Stimulated activated CD4-positive, alpha-beta T cell treated with anti-CD3 and anti-CD28 coated beads, TNF-alpha, amount 100 ng/mL, for 48 hours (primary cell): Measurements from ENCODE around the gene PDLIM1.
"Not testable (repeated sequence)": the region's sequence is repeated elsewhere in the genome, so short reads cannot be mapped to it uniquely, and the experiment has no call there.

Experiments
- DNase-seq, 3 donors: peaks; one replicate each; pipeline ENCODE4 v3.0.0-alpha.2; 2020; ENCODE audit warnings: low read depth in 3 of 3

PDLIM1 gene

GRCh38 chr10:95208702-95209391 is 82.0 kb downstream of the PDLIM1 start:
- DNase-seq: no peak

GRCh38 chr10:95202865-95203264 is 87.9 kb downstream of the PDLIM1 start:
- not testable (repeated sequence) for DNase-seq

- DNase-seq: no peak
Measured at GRCh38 chr10:95201736-95202135, 89.1 kb downstream of the PDLIM1 start.

GRCh38 chr10:95196046-95196445 is 94.8 kb downstream of the PDLIM1 start:
- no peak for DNase-seq

- DNase-seq: no peak
Measured at GRCh38 chr10:95193944-95194343, 96.9 kb downstream of the PDLIM1 start, which contains the start of gene ACSM6. ACSM6 (plus strand) TSS chr10:95194238; CDS start chr10:95194486, 248 bp downstream.

GRCh38 chr10:95188593-95188992 is 102.2 kb downstream of the PDLIM1 start:
- no peak for DNase-seq

- no peak for DNase-seq
Measured at GRCh38 chr10:95187617-95188016, 103.2 kb downstream of the PDLIM1 start.
